Activated naive CD4-positive, alpha-beta T cell treated with anti-CD3 and anti-CD28 coated beads, Interleukin-2, amount 50 U/mL, for 24 hours (primary cell): ENCODE measurements around the gene NUP155.

Experiments used
- H3K27ac Mint-ChIP-seq: one replicate; pipeline ENCODE4 v1.8.0; 2021; ENCODE audit warnings: mild to moderate bottlenecking, mixed read lengths
- H3K27me3 Mint-ChIP-seq: one replicate; pipeline ENCODE4 v1.8.0; 2021; ENCODE audit warnings: mixed read lengths
- H3K36me3 Mint-ChIP-seq: one replicate; pipeline ENCODE4 v1.8.0; 2021; ENCODE audit warnings: mixed read lengths
- H3K4me1 Mint-ChIP-seq: one replicate; pipeline ENCODE4 v1.8.0; 2021; ENCODE audit warnings: mixed read lengths
- H3K4me3 Mint-ChIP-seq: one replicate; pipeline ENCODE4 v1.8.0; 2021; ENCODE audit warnings: mild to moderate bottlenecking, mixed read lengths
- H3K9me3 Mint-ChIP-seq: one replicate; pipeline ENCODE4 v1.8.0; 2021; ENCODE audit warnings: mixed read lengths

NUP155 gene

GRCh38 chr5:37248421-37248969, 122.4 kb downstream of the NUP155 start:
- H3K27ac Mint-ChIP-seq, result peak overlapping the region; percentile 17
- peaks cover 17% of the 10 kb centered on the region for H3K4me1 Mint-ChIP-seq
- H3K9me3 Mint-ChIP-seq, result no peaks in the 10 kb centered on the region
- no peaks in the 10 kb centered on the region for H3K27me3 Mint-ChIP-seq
- no peaks in the 10 kb centered on the region for H3K36me3 Mint-ChIP-seq
- H3K4me3 Mint-ChIP-seq, result peak overlapping the region; percentile 81

DNA sequence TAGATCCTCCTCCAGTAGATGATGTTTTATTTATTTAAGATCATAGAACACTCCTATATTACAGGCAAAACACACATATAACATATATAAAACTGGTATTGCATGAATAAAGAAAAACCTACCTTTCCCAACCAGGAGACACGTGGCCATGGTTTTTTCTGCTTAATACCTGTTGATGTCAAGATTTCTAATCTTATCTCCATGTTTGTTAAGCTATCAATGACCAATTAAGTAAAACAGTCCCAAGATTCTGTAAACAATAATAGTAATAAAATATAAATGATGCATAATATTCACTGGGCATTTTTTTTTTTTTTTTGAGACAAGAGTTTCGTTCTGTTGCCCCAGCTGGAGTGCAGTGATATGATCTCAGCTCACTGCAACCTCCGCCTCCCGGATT, 123.4 kb downstream of the NUP155 start:
- Mint-ChIP-seq H3K9me3 (no peaks in the 10 kb centered on the region), H3K27me3 (no peaks in the 10 kb centered on the region), H3K4me1 (peaks cover 17% of the 10 kb centered on the region), H3K27ac (no peak overlapping the region), H3K4me3 (peak overlapping the region; percentile 63), H3K36me3 (no peaks in the 10 kb centered on the region)

GRCh38 chr5:37247036-37247435, 123.9 kb downstream of the NUP155 start:
- Mint-ChIP-seq H3K27me3 (no peaks in the 10 kb centered on the region), H3K27ac (no peak overlapping the region), H3K4me3 (peak overlapping the region; percentile 63), H3K9me3 (no peaks in the 10 kb centered on the region), H3K4me1 (peaks cover 17% of the 10 kb centered on the region), H3K36me3 (no peaks in the 10 kb centered on the region)
